Measurements from ENCODE around the gene ATF1. TPM values are rescaled to one million over a fixed set of nuclear protein-coding genes. Genes with fewer than 3 reads are reported as not detected.

ATF1 gene
- total RNA-seq, 4 donors from 2014 or later, result 16.6 to 29.1 (median 21.1) TPM

- H3K36me3 ChIP-seq, result peaks cover 12 to 31% (median 22%) of the 10 kb centered on the region in 4 donors
- TF ChIP-seq POLR2A (IDR thresholded peaks at IDR 0.05; ENCODE audit: low read depth), result no peak
- TF ChIP-seq, protein P1, sequence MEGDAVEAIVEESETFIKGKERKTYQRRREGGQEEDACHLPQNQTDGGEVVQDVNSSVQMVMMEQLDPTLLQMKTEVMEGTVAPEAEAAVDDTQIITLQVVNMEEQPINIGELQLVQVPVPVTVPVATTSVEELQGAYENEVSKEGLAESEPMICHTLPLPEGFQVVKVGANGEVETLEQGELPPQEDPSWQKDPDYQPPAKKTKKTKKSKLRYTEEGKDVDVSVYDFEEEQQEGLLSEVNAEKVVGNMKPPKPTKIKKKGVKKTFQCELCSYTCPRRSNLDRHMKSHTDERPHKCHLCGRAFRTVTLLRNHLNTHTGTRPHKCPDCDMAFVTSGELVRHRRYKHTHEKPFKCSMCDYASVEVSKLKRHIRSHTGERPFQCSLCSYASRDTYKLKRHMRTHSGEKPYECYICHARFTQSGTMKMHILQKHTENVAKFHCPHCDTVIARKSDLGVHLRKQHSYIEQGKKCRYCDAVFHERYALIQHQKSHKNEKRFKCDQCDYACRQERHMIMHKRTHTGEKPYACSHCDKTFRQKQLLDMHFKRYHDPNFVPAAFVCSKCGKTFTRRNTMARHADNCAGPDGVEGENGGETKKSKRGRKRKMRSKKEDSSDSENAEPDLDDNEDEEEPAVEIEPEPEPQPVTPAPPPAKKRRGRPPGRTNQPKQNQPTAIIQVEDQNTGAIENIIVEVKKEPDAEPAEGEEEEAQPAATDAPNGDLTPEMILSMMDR (IDR thresholded peaks at IDR 0.05), result no peak
- TF ChIP-seq EP300 (IDR thresholded peaks at IDR 0.05), result no peak
- TF ChIP-seq POLR2AphosphoS5 (IDR thresholded peaks at IDR 0.05), result no peak
- H3K4me1 ChIP-seq, result peaks cover 0 to 8% (median 0%) of the 10 kb centered on the region in 4 donors
- H3K27ac ChIP-seq (replicated peaks in 1 of 4), result no peak overlapping the region
- H3K9me3 ChIP-seq, result no peaks in the 10 kb centered on the region
- intact Hi-C loops (cut with DNase I), result no loop called here
- no peaks in the 10 kb centered on the region for H3K27me3 ChIP-seq
- H3K4me3 ChIP-seq, result no peak overlapping the region
- 93% methylated on average over 8 of the region's 8 CpGs for WGBS
- no peak for DNase-seq (ENCODE audit: extremely low spot score)
Measured at GRCh38 chr12:50778663-50779590, 15.0 kb downstream of the ATF1 start.

- Histone ChIP-seq H3K36me3 (peaks cover 12 to 35% (median 22%) of the 10 kb centered on the region in 4 donors), H3K4me3 (no peak overlapping the region), H3K27me3 (no peaks in the 10 kb centered on the region), H3K4me1 (peaks cover 0 to 8% (median 0%) of the 10 kb centered on the region in 4 donors), H3K9me3 (no peaks in the 10 kb centered on the region), H3K27ac (replicated peaks in 1 of 4) (no peak overlapping the region)
- TF ChIP-seq POLR2AphosphoS5 (IDR thresholded peaks at IDR 0.05), result no peak
- TF ChIP-seq POLR2A (IDR thresholded peaks at IDR 0.05; ENCODE audit: low read depth), result no peak
- TF ChIP-seq, protein P1 (IDR thresholded peaks at IDR 0.05), result no peak
- no peak for TF ChIP-seq EP300 (IDR thresholded peaks at IDR 0.05)
- intact Hi-C loops (cut with DNase I), result no loop called here
- WGBS, result 98% methylated on average over 4 of the region's 4 CpGs
- no peak for DNase-seq (ENCODE audit: extremely low spot score)
Measured at GRCh38 chr12:50780013-50780412, 16.1 kb downstream of the ATF1 start.

GRCh38 chr12:50784501-50784900 lies 20.6 kb downstream of the ATF1 start:
- no peak overlapping the region for H3K27ac ChIP-seq (replicated peaks in 1 of 4)
- peaks cover 12 to 42% (median 28%) of the 10 kb centered on the region in 4 donors for H3K36me3 ChIP-seq
- 93% methylated on average over 4 of the region's 4 CpGs for WGBS
- intact Hi-C loops (cut with DNase I), result no loop called here
- TF ChIP-seq EP300 (IDR thresholded peaks at IDR 0.05) (no peak), POLR2A (IDR thresholded peaks at IDR 0.05; ENCODE audit: low read depth) (no peak), POLR2AphosphoS5 (IDR thresholded peaks at IDR 0.05) (no peak)
- TF ChIP-seq, protein P1 (IDR thresholded peaks at IDR 0.05), result no peak
- H3K4me1 ChIP-seq, result peaks cover 4 to 15% (median 8%) of the 10 kb centered on the region in 4 donors
- H3K9me3 ChIP-seq, result no peaks in the 10 kb centered on the region
- no peak for DNase-seq (ENCODE audit: extremely low spot score)
- no peak overlapping the region for H3K4me3 ChIP-seq
- no peaks in the 10 kb centered on the region for H3K27me3 ChIP-seq

DNA sequence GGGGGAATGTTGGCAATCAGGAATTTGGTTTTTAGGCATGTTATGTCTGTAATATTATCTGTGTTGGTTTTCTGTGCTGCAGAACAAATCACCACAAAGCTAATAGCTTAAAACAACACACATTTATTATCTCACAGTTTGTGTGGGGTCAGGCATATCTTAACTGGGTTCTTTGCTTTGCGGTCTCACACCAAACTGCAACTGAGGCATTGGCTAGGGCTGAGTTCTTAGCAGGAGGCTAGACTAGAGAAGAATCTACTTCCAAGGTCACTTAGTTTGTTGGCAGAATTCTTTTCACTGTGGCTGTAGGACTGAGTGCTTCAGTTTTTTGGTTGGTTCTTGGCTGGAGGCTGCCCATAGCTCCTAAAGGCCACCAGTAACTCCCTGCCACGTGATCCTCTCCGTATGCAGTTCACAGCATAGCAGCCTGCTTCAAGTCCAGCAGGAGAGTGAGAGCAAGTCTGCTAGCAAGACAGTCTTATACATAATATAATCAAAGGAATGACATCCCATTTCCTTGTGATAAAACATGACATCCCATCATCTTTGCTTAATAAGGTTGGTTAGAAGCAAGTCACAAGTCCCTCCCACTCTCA lies 21.6 kb downstream of the ATF1 start:
- Histone ChIP-seq H3K27ac (replicated peaks in 1 of 4) (no peak overlapping the region), H3K4me3 (no peak overlapping the region), H3K27me3 (no peaks in the 10 kb centered on the region), H3K9me3 (no peaks in the 10 kb centered on the region), H3K36me3 (peaks cover 12 to 35% (median 25%) of the 10 kb centered on the region in 4 donors), H3K4me1 (peaks cover 4 to 15% (median 8%) of the 10 kb centered on the region in 4 donors)
- intact Hi-C loops (cut with DNase I), result no loop called here
- 93% methylated on average over 3 of the region's 3 CpGs for WGBS
- TF ChIP-seq, protein P1 (IDR thresholded peaks at IDR 0.05), result no peak
- TF ChIP-seq EP300 (IDR thresholded peaks at IDR 0.05), result no peak
- no peak for TF ChIP-seq POLR2AphosphoS5 (IDR thresholded peaks at IDR 0.05)
- no peak for TF ChIP-seq POLR2A (IDR thresholded peaks at IDR 0.05; ENCODE audit: low read depth)
- DNase-seq (ENCODE audit: extremely low spot score), result no peak
